ENCODE measurements around the gene THOC7.
A peak's percentile ranks its signal among the peaks of the same experiment; 100 is the strongest.

The THOC7 gene

DNA sequence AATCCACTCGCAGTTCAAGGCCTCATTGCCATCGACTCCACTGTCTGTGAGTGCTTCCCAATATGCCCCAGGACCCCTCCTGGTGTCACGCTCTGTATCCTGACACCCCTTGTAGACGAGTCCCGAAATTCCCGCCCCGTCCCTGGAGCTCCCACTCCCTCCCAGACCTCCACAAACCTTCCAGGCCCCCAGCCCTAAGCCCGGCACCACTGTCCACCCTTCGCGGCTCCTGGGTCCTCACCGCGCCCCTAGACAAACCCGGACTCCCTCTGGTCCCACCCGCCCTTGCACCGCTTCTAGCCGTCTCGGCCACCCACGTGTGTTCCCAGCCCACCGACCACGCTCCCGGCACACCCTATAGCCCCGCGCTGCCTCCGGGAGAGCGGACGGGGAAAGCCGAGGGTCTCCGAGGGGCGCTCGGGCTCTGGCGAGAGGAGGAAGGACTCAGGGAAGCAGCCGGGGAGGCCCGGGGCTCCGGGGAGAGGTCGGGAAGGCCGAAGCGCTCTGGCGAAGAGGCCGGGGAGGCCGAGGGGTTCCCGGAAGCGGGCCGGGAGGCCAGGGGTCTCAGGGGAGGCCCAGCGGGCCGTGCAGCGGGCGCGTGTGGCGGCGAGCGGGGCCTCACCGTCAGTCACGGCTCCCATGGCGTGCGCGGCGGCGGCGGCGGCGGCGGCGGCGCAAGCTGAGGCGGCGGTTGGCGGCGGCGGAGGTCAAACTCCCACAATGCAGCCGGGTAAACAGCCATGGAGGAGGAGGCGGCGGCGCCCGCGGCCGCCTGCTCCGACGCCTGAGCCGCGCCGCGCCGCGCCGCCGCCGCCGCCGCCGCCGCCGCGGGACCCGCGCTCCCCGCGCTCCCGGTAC, at the start of gene THOC7, which contains the start of gene ATXN7:
TSS of gene THOC7 (minus strand) at position 656 of the 858 bp plus-strand sequence. CDS start at position 641, 15 bp downstream.
TSS of gene ATXN7 (plus strand) at position 718 of the 858 bp plus-strand sequence. CDS start 48,732 bp downstream, outside the sequence.
- Mint-ChIP-seq H3K27me3 (no peaks in the 10 kb centered on the region), H3K4me3 (peak within 1 kb of the TSS; percentile 82), H3K27ac (peak within 1 kb of the TSS; percentile 93), H3K4me1 (peaks cover 54% of the 10 kb centered on the region), H3K36me3 (peaks cover 27% of the 10 kb centered on the region), H3K9me3 (no peaks in the 10 kb centered on the region)
- CTCF ChIA-PET, result no interaction called here
- peak; percentile 75 for DNase-seq

DNA sequence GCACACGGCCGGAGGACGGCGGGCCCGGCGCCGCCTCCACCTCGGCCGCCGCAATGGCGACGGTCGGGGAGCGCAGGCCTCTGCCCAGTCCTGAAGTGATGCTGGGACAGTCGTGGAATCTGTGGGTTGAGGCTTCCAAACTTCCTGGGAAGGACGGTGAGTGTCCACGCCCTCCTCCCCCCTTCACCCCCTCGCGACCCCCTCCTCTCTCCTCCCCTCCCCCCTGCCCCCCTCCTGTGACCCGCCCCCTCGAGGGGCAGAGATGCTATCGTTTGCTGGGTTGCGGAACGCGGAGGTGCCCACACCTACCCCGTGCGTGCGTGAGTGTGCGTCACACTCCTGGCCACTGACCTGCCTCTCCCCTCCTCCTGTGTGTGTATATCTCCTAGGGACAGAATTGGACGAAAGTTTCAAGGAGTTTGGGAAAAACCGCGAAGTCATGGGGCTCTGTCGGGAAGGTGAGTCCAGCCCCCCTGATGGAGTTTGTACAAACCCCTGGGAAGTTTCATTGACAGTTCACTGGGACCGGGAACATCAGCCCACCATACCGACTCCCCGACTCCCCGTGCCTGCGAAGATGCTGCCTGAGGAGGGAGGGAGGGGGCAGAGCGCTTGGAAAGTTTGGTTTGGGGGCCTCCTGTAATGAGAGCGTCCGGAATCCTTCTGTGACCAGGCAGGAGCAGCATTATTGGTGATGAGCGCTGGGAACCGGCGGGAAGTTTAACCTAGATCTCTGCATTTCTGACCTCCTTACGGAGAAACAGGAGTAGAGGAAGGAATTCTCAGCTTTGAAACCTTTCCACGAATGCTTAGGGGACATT, 49.4 kb upstream of the THOC7 start:
- CTCF ChIA-PET, result no interaction called here
- peak; percentile 64 for DNase-seq
- H3K4me3 Mint-ChIP-seq, result peak overlapping the region; percentile 91

GRCh38 chr3:63911873-63912767, 48.5 kb upstream of the THOC7 start, which contains the start of gene SCAANT1:
SCAANT1 (minus strand) TSS chr3:63912383.
- H3K27me3 Mint-ChIP-seq, result no peaks in the 10 kb centered on the region
- peak within 1 kb of the TSS; percentile 91 for H3K4me3 Mint-ChIP-seq
- peaks cover 48% of the 10 kb centered on the region for H3K4me1 Mint-ChIP-seq
- CTCF ChIA-PET, result no interaction called here
- H3K36me3 Mint-ChIP-seq, result peaks cover 27% of the 10 kb centered on the region
- H3K27ac Mint-ChIP-seq, result peak within 1 kb of the TSS; percentile 97
- no peaks in the 10 kb centered on the region for H3K9me3 Mint-ChIP-seq
- DNase-seq, result peak; percentile 86

More for the DNA sequence above, 49.4 kb upstream of the THOC7 start:
- H3K27me3 Mint-ChIP-seq, result no peaks in the 10 kb centered on the region
- peaks cover 48% of the 10 kb centered on the region for H3K4me1 Mint-ChIP-seq
- H3K9me3 Mint-ChIP-seq, result no peaks in the 10 kb centered on the region
- peak overlapping the region; percentile 93 for H3K27ac Mint-ChIP-seq
- peaks cover 36% of the 10 kb centered on the region for H3K36me3 Mint-ChIP-seq

GRCh38 chr3:63911509-63911872, 47.9 kb upstream of the THOC7 start:
- CTCF ChIA-PET, result no interaction called here
- H3K4me1 Mint-ChIP-seq, result peaks cover 47% of the 10 kb centered on the region
- H3K27me3 Mint-ChIP-seq, result no peaks in the 10 kb centered on the region
- no peak for DNase-seq
- no peaks in the 10 kb centered on the region for H3K9me3 Mint-ChIP-seq
- peak overlapping the region; percentile 78 for H3K4me3 Mint-ChIP-seq
- H3K36me3 Mint-ChIP-seq, result peaks cover 25% of the 10 kb centered on the region
- peak overlapping the region; percentile 97 for H3K27ac Mint-ChIP-seq

- Mint-ChIP-seq H3K27ac (peak overlapping the region; percentile 97), H3K27me3 (no peaks in the 10 kb centered on the region), H3K4me3 (peak overlapping the region; percentile 78), H3K4me1 (peaks cover 45% of the 10 kb centered on the region), H3K36me3 (peaks cover 22% of the 10 kb centered on the region), H3K9me3 (no peaks in the 10 kb centered on the region)
- CTCF ChIA-PET, result no interaction called here
- no peak for DNase-seq
Observed at GRCh38 chr3:63910891-63911290, 47.3 kb upstream of the THOC7 start.

- DNase-seq, result no peak
- H3K27me3 Mint-ChIP-seq, result no peaks in the 10 kb centered on the region
- CTCF ChIA-PET, result no interaction called here
- H3K27ac Mint-ChIP-seq, result peak overlapping the region; percentile 49
- no peaks in the 10 kb centered on the region for H3K9me3 Mint-ChIP-seq
- peaks cover 17% of the 10 kb centered on the region for H3K36me3 Mint-ChIP-seq
- no peak overlapping the region for H3K4me3 Mint-ChIP-seq
- H3K4me1 Mint-ChIP-seq, result peaks cover 42% of the 10 kb centered on the region
Observed at GRCh38 chr3:63910001-63910400, 46.4 kb upstream of the THOC7 start.

- Mint-ChIP-seq H3K27ac (no peak overlapping the region), H3K27me3 (no peaks in the 10 kb centered on the region), H3K4me1 (peaks cover 39% of the 10 kb centered on the region), H3K4me3 (no peak overlapping the region), H3K36me3 (peaks cover 16% of the 10 kb centered on the region), H3K9me3 (no peaks in the 10 kb centered on the region)
- no peak for DNase-seq
- CTCF ChIA-PET, result no interaction called here
Observed at GRCh38 chr3:63909431-63909830, 45.8 kb upstream of the THOC7 start.

DNA sequence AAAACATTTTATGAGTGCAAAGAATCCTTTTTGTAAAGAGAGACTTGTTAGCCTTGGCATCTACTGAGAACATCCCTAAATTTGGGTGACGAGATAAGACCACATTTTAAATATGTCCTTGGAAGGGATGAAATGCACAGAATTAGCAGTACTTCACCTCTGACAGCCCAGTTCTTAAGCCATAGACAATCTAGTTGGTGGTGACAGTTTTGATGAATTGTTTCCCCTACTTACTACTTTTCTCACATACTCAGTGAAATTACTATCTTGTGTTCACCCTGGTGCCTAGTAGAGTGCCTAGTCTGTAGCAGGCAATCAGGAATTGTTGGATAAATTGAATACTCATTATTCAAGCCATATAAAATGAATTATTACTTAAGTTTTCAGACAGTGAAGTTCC, 45.2 kb upstream of the THOC7 start:
- Mint-ChIP-seq H3K36me3 (peaks cover 14% of the 10 kb centered on the region), H3K4me1 (peaks cover 32% of the 10 kb centered on the region), H3K4me3 (no peak overlapping the region), H3K27me3 (no peaks in the 10 kb centered on the region), H3K27ac (no peak overlapping the region), H3K9me3 (no peaks in the 10 kb centered on the region)
- DNase-seq, result no peak
- CTCF ChIA-PET, result no interaction called here

GRCh38 chr3:63908081-63908736, 44.6 kb upstream of the THOC7 start:
- DNase-seq, result no peak
- Mint-ChIP-seq H3K9me3 (no peaks in the 10 kb centered on the region), H3K4me1 (peaks cover 27% of the 10 kb centered on the region), H3K27ac (no peak overlapping the region), H3K27me3 (no peaks in the 10 kb centered on the region), H3K4me3 (no peak overlapping the region), H3K36me3 (peaks cover 10% of the 10 kb centered on the region)
- CTCF ChIA-PET, result no interaction called here

DNA sequence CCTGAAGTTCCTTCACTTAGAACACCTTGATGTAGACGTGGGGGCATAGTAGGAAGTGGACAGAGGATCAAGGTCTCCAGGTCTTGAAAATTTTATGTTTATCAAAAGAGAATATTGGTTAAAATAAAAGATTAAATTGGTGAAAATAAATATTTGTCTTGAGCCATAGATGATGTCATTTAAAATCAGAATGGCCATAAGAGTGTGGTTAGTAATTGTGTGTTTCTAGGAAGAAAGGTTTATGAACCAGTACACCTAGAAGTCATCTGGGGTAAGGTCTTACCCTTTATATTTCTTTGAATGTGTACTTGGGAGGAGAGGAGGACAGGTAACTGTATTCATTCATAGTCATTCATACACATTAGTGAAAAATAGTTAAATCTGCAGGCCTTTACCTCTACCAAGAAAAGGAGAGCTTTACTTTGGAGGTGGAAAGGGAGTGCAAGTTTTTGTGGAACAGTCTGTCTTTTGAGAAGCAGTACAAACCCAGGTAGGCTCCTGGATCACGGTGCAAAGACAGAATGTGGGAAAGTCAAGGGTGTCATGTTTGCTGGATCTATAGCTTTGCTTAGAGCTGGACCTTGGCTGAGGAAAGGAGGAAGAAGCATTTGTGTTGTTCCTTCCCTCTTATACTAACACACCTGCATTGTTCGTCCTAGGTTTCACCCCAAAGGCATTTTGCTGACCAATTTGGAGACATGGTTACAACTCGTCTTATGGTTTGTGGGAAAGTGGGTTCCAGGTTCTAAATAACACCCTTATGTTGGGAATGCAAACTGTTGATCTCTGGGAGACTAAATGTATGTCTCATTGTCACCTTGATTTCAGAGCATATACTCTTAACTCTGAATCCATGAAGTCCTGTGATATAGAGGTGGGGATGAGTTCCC, 42.4 kb upstream of the THOC7 start:
- CTCF ChIA-PET, result no interaction called here
- peaks cover 18% of the 10 kb centered on the region for H3K36me3 Mint-ChIP-seq
- peaks cover 16% of the 10 kb centered on the region for H3K4me1 Mint-ChIP-seq
- H3K27me3 Mint-ChIP-seq, result no peaks in the 10 kb centered on the region
- no peak overlapping the region for H3K4me3 Mint-ChIP-seq
- no peaks in the 10 kb centered on the region for H3K9me3 Mint-ChIP-seq
- H3K27ac Mint-ChIP-seq, result no peak overlapping the region
- no peak for DNase-seq

DNA sequence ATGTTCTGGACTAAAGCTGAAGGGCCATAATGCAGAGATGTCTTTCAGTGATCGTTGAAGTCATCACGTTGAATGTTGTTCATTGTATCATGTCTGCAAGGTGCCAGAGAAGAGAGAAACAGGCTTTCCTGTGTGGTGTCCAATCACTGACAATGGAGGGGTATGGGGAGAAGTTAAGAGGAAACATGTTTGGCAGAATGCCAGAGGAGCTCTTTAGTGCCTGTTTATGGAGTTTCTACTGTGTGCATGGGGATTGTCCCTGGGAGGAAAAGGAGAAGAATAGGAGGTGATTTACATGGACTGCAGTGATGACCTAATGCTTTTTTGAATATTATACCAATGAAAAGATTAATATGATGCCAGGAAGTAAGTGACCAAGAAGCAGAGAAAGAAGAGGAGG, 36.9 kb upstream of the THOC7 start:
- Mint-ChIP-seq H3K9me3 (no peaks in the 10 kb centered on the region), H3K27ac (peak overlapping the region; percentile 15), H3K4me3 (no peak overlapping the region), H3K4me1 (peaks cover 17% of the 10 kb centered on the region), H3K27me3 (no peaks in the 10 kb centered on the region), H3K36me3 (peaks cover 34% of the 10 kb centered on the region)
- CTCF ChIA-PET, result interaction anchor here (0.6 kb wide), 1 partner anchor 58 kb away, joined by 3 read pairs; no protein-coding TSS in a partner anchor
- DNase-seq, result no peak

- Mint-ChIP-seq H3K9me3 (no peaks in the 10 kb centered on the region), H3K4me3 (no peak overlapping the region), H3K27ac (peak overlapping the region; percentile 15), H3K27me3 (no peaks in the 10 kb centered on the region), H3K36me3 (peaks cover 34% of the 10 kb centered on the region), H3K4me1 (peaks cover 21% of the 10 kb centered on the region)
- DNase-seq, result no peak
- CTCF ChIA-PET, result interaction anchor here (0.6 kb wide), 1 partner anchor 58 kb away, joined by 3 read pairs; no protein-coding TSS in a partner anchor
Observed at GRCh38 chr3:63900010-63900409, 36.4 kb upstream of the THOC7 start.
